HepG2 (cell line): ENCODE data around the gene PDK2. TPM values are rescaled to one million over a fixed set of nuclear protein-coding genes. Genes with fewer than 3 reads are reported as not detected.
A peak's percentile ranks its signal among the peaks of the same experiment; 100 is the strongest.

Experiments used
- AGO1 ChIP-seq: fragments of 200-400 bp; formaldehyde crosslinking; IDR thresholded peaks from 2 replicates; pipeline ENCODE4 v1.6.1; 2017; ENCODE audit warnings: mild to moderate bottlenecking, low read depth, low read length, moderate library complexity; ENCODE audit not compliant: poor library complexity, severe bottlenecking
- CHD4 ChIP-seq: fragments of 200-600 bp; sonication (generic); IDR thresholded peaks from 2 replicates; pipeline ENCODE4 v1.7.0; 2017; ENCODE audit warnings: mild to moderate bottlenecking, low read length, borderline replicate concordance
- FOSL1 ChIP-seq: sonication (generic); formaldehyde crosslinking; IDR thresholded peaks from 2 replicates; pipeline ENCODE4 v1.9.0; 2021; ENCODE audit warnings: missing genetic modification reagents, borderline replicate concordance
- FOSL2 ChIP-seq: sonication (generic); formaldehyde crosslinking; IDR thresholded peaks from 2 replicates; pipeline ENCODE4 v1.4.0; 2020; ENCODE audit warnings: missing genetic modification reagents
- HDAC2 ChIP-seq: sonication (generic); formaldehyde crosslinking; IDR thresholded peaks from 2 replicates; pipeline ENCODE4 v1.4.0; 2020; ENCODE audit warnings: missing genetic modification reagents
- HOMEZ ChIP-seq: IDR thresholded peaks from 2 replicates; pipeline ENCODE4 v1.6.1; 2016; ENCODE audit warnings: low read depth
- MEF2D ChIP-seq: sonication (generic); formaldehyde crosslinking; IDR thresholded peaks from 2 replicates; pipeline ENCODE4 v1.5.1; 2020; ENCODE audit warnings: mild to moderate bottlenecking, missing genetic modification reagents
- MYC ChIP-seq: sonication (generic); formaldehyde crosslinking; IDR thresholded peaks from 2 replicates; pipeline ENCODE4 v1.9.0; 2021; ENCODE audit warnings: missing genetic modification reagents, borderline replicate concordance
- MZF1 ChIP-seq: sonication (generic); formaldehyde crosslinking; IDR thresholded peaks from 2 replicates; pipeline ENCODE4 v1.8.1; 2023; ENCODE audit warnings: mild to moderate bottlenecking, missing genetic modification reagents, borderline replicate concordance
- PTBP1 ChIP-seq: fragments of 200-400 bp; formaldehyde crosslinking; IDR thresholded peaks from 2 replicates; pipeline ENCODE4 v1.6.1; 2018; ENCODE audit warnings: low read length, low read depth; ENCODE audit not compliant: poor library complexity, severe bottlenecking
- RXRA ChIP-seq: sonication (generic); formaldehyde crosslinking; IDR thresholded peaks from 2 replicates; pipeline ENCODE4 v1.5.1; 2020; ENCODE audit warnings: missing genetic modification reagents
- SAP130 ChIP-seq: IDR thresholded peaks from 2 replicates; pipeline ENCODE4 v1.6.1; 2016; ENCODE audit warnings: low read depth
- SOX13 ChIP-seq, 3 experiments: fragments of 450-650 bp in 1 of 3; sonication (generic) in 1 of 3; formaldehyde crosslinking in 1 of 3; IDR thresholded peaks in 2 of 3; conservative IDR thresholded peaks in 1 of 3; 2 replicates each; pipeline versions ENCODE4 v1.5.0 to v1.6.1; 2016 to 2020; ENCODE audit warnings: antibody characterized with exemption in 1 of 3, mild to moderate bottlenecking in 1 of 3, missing compliant biosample characterization in 1 of 3, missing genetic modification reagents in 1 of 3, moderate library complexity in 1 of 3
- SP5 ChIP-seq: IDR thresholded peaks from 2 replicates; pipeline ENCODE4 v1.6.1; 2016; ENCODE audit warnings: low read depth, borderline replicate concordance
- YY1 ChIP-seq: IDR thresholded peaks from 2 replicates; pipeline ENCODE4 v1.6.1; 2011; ENCODE audit warnings: low read length, low read depth, moderate library complexity, mild to moderate bottlenecking; ENCODE audit not compliant: insufficient read depth, insufficient replicate concordance
- ZNF12 ChIP-seq: sonication (generic); formaldehyde crosslinking; IDR thresholded peaks from 2 replicates; pipeline ENCODE4 v1.5.0; 2020; ENCODE audit warnings: missing genetic modification reagents
- ZNF121 ChIP-seq: sonication (generic); formaldehyde crosslinking; IDR thresholded peaks from 2 replicates; pipeline ENCODE4 v1.5.0; 2020; ENCODE audit warnings: mild to moderate bottlenecking, missing genetic modification reagents
- ZNF331 ChIP-seq: sonication (generic); formaldehyde crosslinking; IDR thresholded peaks from 2 replicates; pipeline ENCODE4 v1.4.0; 2020; ENCODE audit warnings: missing genetic modification reagents
- ZNF7 ChIP-seq: IDR thresholded peaks from 2 replicates; pipeline ENCODE4 v1.6.1; 2016; ENCODE audit warnings: missing biosample characterization, missing genetic modification reagents
- ZNF776 ChIP-seq: sonication (generic); formaldehyde crosslinking; IDR thresholded peaks from 2 replicates; pipeline ENCODE4 v1.4.0; 2020; ENCODE audit warnings: mild to moderate bottlenecking, missing genetic modification reagents
- ZNF788 ChIP-seq: sonication (generic); formaldehyde crosslinking; IDR thresholded peaks from 2 replicates; pipeline ENCODE4 v1.5.0; 2020; ENCODE audit warnings: mild to moderate bottlenecking, missing genetic modification reagents, borderline replicate concordance
- ZNF792 ChIP-seq: IDR thresholded peaks from 2 replicates; pipeline ENCODE4 v1.6.1; 2016
- ZNF839 ChIP-seq: sonication (generic); formaldehyde crosslinking; IDR thresholded peaks from 2 replicates; pipeline ENCODE4 v1.4.0; 2020; ENCODE audit warnings: missing genetic modification reagents, mild to moderate bottlenecking, borderline replicate concordance
- ZSCAN25 ChIP-seq: sonication (generic); formaldehyde crosslinking; IDR thresholded peaks from 2 replicates; pipeline ENCODE4 v1.8.0; 2022; ENCODE audit warnings: mild to moderate bottlenecking, missing genetic modification reagents
- polyA plus RNA-seq, 8 experiments: library from polyadenylated mRNA; depleted of rRNA in 3 of 8; stranded (reverse) in 7 of 8; unstranded in 1 of 8; fragments of >200 nt; fragmentation: Illumina TruSeq in 4 of 8; extraction: Trizol in 4 of 8; gene quantifications; 2 replicates each; pipeline versions ENCODE4 v1.2.1 to v1.2.3, GENCODE V29; 2011 to 2016; ENCODE audit warnings: low read depth in 4 of 8, missing spikeins in 1 of 8, mixed read lengths in 1 of 8; ENCODE audit not compliant: insufficient read depth in 1 of 8
- total RNA-seq, 5 experiments: library from RNA; depleted of rRNA; stranded (reverse); fragments of >200 nt; fragmentation: Illumina TruSeq; extraction: Trizol; gene quantifications; 2 replicates each; pipeline ENCODE4 v1.2.3, GENCODE V29; 2016; ENCODE audit warnings: low read depth in 1 of 5
- TF ChIP-seq, protein P1 (sequence below): IDR thresholded peaks from 2 replicates; pipeline ENCODE4 v1.6.1; 2018; ENCODE audit warnings: missing genetic modification reagents, mild to moderate bottlenecking, missing compliant biosample characterization
- TF ChIP-seq, protein P2 (sequence below): sonication (generic); formaldehyde crosslinking; IDR thresholded peaks from 2 replicates; pipeline ENCODE4 v1.4.0; 2020; ENCODE audit warnings: missing genetic modification reagents

The PDK2 gene
- total and polyA plus RNA-seq, 2 of the 13 experiments (the other 11 are each of a cell fraction or from before 2014, with no cell fraction given): 18.5 to 59.7 TPM

DNA sequence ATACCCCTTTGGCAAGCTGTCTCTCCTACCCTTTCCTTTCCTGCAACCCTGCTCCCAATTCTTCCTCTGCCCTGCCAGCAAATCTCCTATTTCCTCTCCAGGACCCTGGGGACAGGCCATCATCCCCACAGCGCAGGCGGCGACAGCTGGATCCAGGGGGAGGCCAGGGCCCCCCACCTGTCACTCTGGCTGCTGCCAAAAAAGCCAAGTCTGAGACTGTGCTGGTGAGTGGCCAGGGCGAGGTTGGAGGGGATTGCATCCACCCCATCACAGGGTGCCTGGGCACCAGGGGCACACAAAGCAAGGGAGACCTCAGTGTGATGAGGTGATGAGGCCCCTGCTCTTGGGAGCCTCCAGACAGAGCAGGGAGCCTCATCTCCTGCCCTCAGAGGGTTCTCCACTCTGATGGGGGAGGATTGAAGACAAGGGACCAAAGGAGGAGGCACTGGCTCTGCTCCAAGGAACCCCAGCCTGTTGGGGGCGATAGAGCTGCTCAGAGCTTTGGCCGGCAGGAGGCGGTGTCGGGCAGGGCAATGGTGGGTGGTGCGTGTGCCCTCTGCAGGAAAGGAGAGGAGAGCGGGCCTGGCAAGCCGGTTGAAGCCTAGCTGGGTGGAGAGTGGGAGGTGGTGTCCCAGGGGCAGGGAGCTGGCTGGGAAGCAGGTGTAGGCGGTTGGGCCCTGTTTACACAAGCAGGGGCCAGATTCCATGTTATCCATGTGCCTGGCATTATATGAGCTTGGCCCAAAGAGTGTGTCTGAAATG lies 15.6 kb upstream of the PDK2 start (continued):
- TF ChIP-seq ZNF7 (CRISPR knock-in tag) (0 out of 2 replicates have a peak, but pooled peaks have one; percentile 2), RXRA (CRISPR knock-in tag) (peak; percentile 62), MZF1 (CRISPR knock-in tag) (no peak), ZNF788 (peak; percentile 66; the same call in 1 of the 2 replicates), FOSL2 (CRISPR knock-in tag) (0 out of 2 replicates have a peak, but pooled peaks have one; percentile 39), ZNF839 (peak; percentile 41; the same call in 1 of the 2 replicates), SP5 (CRISPR knock-in tag) (no peak), CHD4 (no peak), SOX13 (IDR thresholded peaks at IDR 0.05) (no peak), SOX13 (CRISPR knock-in tag; conservative IDR thresholded peaks at IDR 0.05 in 1 of 2, IDR thresholded peaks at IDR 0.05 in 1 of 2) (peak in 1 of 2 experiments; percentile 21; a peak in 1 of 4 replicates), HDAC2 (CRISPR knock-in tag) (peak; percentile 65; the same call in 1 of the 2 replicates), PTBP1 (peak; percentile 95), ZNF331 (CRISPR knock-in tag) (peak; percentile 66; the same call in 1 of the 2 replicates), ZNF12 (no peak), ZNF792 (CRISPR knock-in tag) (peak; percentile 70; the same call in 1 of the 2 replicates), HOMEZ (CRISPR knock-in tag) (no peak), ZNF121 (0 out of 2 replicates have a peak, but pooled peaks have one; percentile 11), YY1 (peak; percentile 82), ZNF776 (CRISPR knock-in tag) (0 out of 2 replicates have a peak, but pooled peaks have one; percentile 28), MEF2D (CRISPR knock-in tag) (no peak), FOSL1 (no peak), SAP130 (CRISPR knock-in tag) (peak; percentile 34; the same call in 1 of the 2 replicates), ZSCAN25 (CRISPR knock-in tag) (no peak), MYC (CRISPR knock-in tag) (peak; percentile 75; the same call in 1 of the 2 replicates), AGO1 (peak; percentile 76)
- TF ChIP-seq, protein P1, sequence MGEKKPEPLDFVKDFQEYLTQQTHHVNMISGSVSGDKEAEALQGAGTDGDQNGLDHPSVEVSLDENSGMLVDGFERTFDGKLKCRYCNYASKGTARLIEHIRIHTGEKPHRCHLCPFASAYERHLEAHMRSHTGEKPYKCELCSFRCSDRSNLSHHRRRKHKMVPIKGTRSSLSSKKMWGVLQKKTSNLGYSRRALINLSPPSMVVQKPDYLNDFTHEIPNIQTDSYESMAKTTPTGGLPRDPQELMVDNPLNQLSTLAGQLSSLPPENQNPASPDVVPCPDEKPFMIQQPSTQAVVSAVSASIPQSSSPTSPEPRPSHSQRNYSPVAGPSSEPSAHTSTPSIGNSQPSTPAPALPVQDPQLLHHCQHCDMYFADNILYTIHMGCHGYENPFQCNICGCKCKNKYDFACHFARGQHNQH (CRISPR knock-in tag): peak; percentile 46; the same call in 1 of the 2 replicates
- TF ChIP-seq, protein P2, sequence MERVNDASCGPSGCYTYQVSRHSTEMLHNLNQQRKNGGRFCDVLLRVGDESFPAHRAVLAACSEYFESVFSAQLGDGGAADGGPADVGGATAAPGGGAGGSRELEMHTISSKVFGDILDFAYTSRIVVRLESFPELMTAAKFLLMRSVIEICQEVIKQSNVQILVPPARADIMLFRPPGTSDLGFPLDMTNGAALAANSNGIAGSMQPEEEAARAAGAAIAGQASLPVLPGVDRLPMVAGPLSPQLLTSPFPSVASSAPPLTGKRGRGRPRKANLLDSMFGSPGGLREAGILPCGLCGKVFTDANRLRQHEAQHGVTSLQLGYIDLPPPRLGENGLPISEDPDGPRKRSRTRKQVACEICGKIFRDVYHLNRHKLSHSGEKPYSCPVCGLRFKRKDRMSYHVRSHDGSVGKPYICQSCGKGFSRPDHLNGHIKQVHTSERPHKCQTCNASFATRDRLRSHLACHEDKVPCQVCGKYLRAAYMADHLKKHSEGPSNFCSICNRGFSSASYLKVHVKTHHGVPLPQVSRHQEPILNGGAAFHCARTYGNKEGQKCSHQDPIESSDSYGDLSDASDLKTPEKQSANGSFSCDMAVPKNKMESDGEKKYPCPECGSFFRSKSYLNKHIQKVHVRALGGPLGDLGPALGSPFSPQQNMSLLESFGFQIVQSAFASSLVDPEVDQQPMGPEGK (CRISPR knock-in tag): peak; percentile 72; the same call in 1 of the 2 replicates
